Panc1 (cell line): Measurements from ENCODE around the gene TCEAL9. TPM values are rescaled to one million over a fixed set of nuclear protein-coding genes. Genes with fewer than 3 reads are reported as not detected.

Experiments used
- ATAC-seq: fragments of 200-7000 bp; cut with Tn5 transposase; 2 replicates; pipeline ENCODE4 v1.9.1; 2020; ENCODE audit warnings: mild to moderate bottlenecking, moderate library complexity
- BruUV-seq: library from RNA; stranded (reverse); fragments of 400-500 nt; replicated peaks from 2 replicates; lab custom pipeline; 2021; lab: Mats Ljungman, UMichigan
- CTCF ChIA-PET: fragments of 300-600 bp; sonication (Branson Sonifier 250); formaldehyde crosslinking; loops from one replicate; lab custom pipeline; 2022; ENCODE audit warnings: antibody characterized with exemption; lab: Charles Lee
- POLR2A ChIA-PET: fragments of 300-600 bp; sonication (Branson Sonifier 250); formaldehyde crosslinking; loops from one replicate; lab custom pipeline; 2022; ENCODE audit warnings: antibody characterized with exemption; lab: Charles Lee
- DNase-seq: peaks from one replicate; pipeline ENCODE4 v3.0.0-alpha.2; 2010; ENCODE audit warnings: low read depth, low spot score
- H3K27ac ChIP-seq: 2 replicates; pipeline ENCODE4 v1.5.1; 2011; ENCODE audit warnings: mild to moderate bottlenecking, low read length, inconsistent platforms
- H3K27me3 ChIP-seq: fragments of 200-500 bp; sonication (Bioruptor generic); 2 replicates; pipeline ENCODE4 v1.6.0; 2014; ENCODE audit warnings: low read length, inconsistent platforms; ENCODE audit not compliant: control insufficient read depth, insufficient read depth
- H3K36me3 ChIP-seq: fragments of 200-500 bp; sonication (Bioruptor generic); 2 replicates; pipeline ENCODE4 v1.5.1; 2014; ENCODE audit warnings: inconsistent platforms, mild to moderate bottlenecking, low read length, moderate library complexity; ENCODE audit not compliant: control insufficient read depth, insufficient read depth
- H3K4me1 ChIP-seq: 2 replicates; pipeline ENCODE4 v1.5.1; 2011; ENCODE audit warnings: inconsistent platforms, mild to moderate bottlenecking, low read length, moderate library complexity; ENCODE audit not compliant: control insufficient read depth, insufficient read depth
- H3K4me3 ChIP-seq, 2 experiments: 2 replicates each; pipeline ENCODE4 v1.5.1; 2011 to 2012; ENCODE audit warnings: low read depth in 2 of 2, low read length in 2 of 2, mild to moderate bottlenecking in 2 of 2, inconsistent platforms in 1 of 2, moderate library complexity in 1 of 2
- H3K9me3 ChIP-seq: fragments of 200-500 bp; sonication (Bioruptor generic); 2 replicates; pipeline ENCODE4 v1.5.1; 2014; ENCODE audit warnings: low read depth, mild to moderate bottlenecking, inconsistent platforms, low read length, moderate library complexity; ENCODE audit not compliant: control insufficient read depth, insufficient read depth
- POLR2AphosphoS5 ChIP-seq: IDR thresholded peaks from 2 replicates; pipeline ENCODE4 v1.6.1; 2012; ENCODE audit warnings: mild to moderate bottlenecking, low read depth, low read length, moderate library complexity
- REST ChIP-seq, 2 experiments: IDR thresholded peaks; 2 replicates each; pipeline ENCODE4 v1.6.1; 2011 to 2012; ENCODE audit warnings: low read depth in 2 of 2, control low read depth in 1 of 2, low read length in 1 of 2, mild to moderate bottlenecking in 1 of 2, moderate library complexity in 1 of 2; ENCODE audit not compliant: insufficient read depth in 1 of 2
- SIN3A ChIP-seq: IDR thresholded peaks from 2 replicates; pipeline ENCODE4 v1.6.1; 2012; ENCODE audit warnings: low read depth, mild to moderate bottlenecking, low read length, moderate library complexity, borderline replicate concordance; ENCODE audit not compliant: insufficient read depth
- TCF7L2 ChIP-seq: IDR thresholded peaks from 2 replicates; pipeline ENCODE4 v1.6.1; 2011; ENCODE audit warnings: mild to moderate bottlenecking, low read depth, low read length, inconsistent platforms
- in situ Hi-C: cut with HindIII; loops from 2 replicates; pipeline ENCODE4 v1.10.0; 2016; ENCODE audit warnings: low sequenced_read_pairs, low pct_unique_long_range_greater_than_20kb
- intact Hi-C: fragments of 100-400 bp; cut with micrococcal nuclease; formaldehyde crosslinking; loops from one replicate; pipeline ENCODE4 v1.10.0; 2022; ENCODE audit not compliant: unreplicated experiment
- total RNA-seq: library from RNA; stranded (reverse); gene quantifications from one replicate; pipeline ENCODE4 v1.2.1, GENCODE V29; 2021; ENCODE audit not compliant: unreplicated experiment
- TF ChIP-seq, protein P1 (sequence below): fragments of 450-650 bp; IDR thresholded peaks from 2 replicates; pipeline ENCODE4 v1.5.1; 2017; ENCODE audit warnings: mild to moderate bottlenecking

The TCEAL9 gene
- total RNA-seq, 1 experiment from 2014 or later: 42.6 TPM

GRCh38 chrX:103399744-103400143, 43.4 kb downstream of the TCEAL9 start:
- no peak overlapping the region for H3K4me3 ChIP-seq
- ChIA-PET CTCF (no interaction called here), POLR2A (no interaction called here)
- no peaks in the 10 kb centered on the region for H3K27me3 ChIP-seq
- no peak overlapping the region for H3K27ac ChIP-seq
- no peaks in the 10 kb centered on the region for H3K9me3 ChIP-seq
- no peaks in the 10 kb centered on the region for H3K36me3 ChIP-seq
- TF ChIP-seq POLR2AphosphoS5: no peak
- TF ChIP-seq, protein P1, sequence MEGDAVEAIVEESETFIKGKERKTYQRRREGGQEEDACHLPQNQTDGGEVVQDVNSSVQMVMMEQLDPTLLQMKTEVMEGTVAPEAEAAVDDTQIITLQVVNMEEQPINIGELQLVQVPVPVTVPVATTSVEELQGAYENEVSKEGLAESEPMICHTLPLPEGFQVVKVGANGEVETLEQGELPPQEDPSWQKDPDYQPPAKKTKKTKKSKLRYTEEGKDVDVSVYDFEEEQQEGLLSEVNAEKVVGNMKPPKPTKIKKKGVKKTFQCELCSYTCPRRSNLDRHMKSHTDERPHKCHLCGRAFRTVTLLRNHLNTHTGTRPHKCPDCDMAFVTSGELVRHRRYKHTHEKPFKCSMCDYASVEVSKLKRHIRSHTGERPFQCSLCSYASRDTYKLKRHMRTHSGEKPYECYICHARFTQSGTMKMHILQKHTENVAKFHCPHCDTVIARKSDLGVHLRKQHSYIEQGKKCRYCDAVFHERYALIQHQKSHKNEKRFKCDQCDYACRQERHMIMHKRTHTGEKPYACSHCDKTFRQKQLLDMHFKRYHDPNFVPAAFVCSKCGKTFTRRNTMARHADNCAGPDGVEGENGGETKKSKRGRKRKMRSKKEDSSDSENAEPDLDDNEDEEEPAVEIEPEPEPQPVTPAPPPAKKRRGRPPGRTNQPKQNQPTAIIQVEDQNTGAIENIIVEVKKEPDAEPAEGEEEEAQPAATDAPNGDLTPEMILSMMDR: no peak
- no peak for TF ChIP-seq REST (IDR thresholded peaks at IDR 0.05; ENCODE audit: insufficient read depth in 1 of 2, low read depth in 2 of 2, low read length in 1 of 2)
- TF ChIP-seq TCF7L2: no peak
- TF ChIP-seq SIN3A: no peak
- ATAC-seq (no peak), DNase-seq (no peak)
- no TSS peak for BruUV-seq
- H3K4me1 ChIP-seq: no peaks in the 10 kb centered on the region; the same call in 1 of the 2 replicates
- in situ Hi-C loops (no loop called here), intact Hi-C loops (no loop called here)

DNA sequence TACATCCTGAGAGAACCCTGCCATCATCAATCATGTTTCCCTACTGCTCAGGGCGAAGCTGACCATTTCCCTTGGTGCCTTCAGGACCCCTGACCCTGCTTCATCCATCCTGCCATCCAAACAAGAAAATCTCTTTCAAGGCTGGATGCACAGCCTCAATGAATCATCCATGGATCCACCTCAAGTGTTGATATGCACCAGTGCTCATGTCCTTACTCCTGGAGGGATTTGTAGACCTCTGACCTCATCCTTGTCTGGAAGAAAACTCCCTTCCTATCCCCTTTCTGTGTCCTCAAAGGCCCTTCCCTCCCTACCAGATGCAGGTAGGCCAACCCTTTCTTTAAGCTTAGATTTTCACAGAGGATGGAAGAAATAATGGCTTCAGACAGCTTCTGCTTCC, 44.6 kb downstream of the TCEAL9 start:
- Histone ChIP-seq H3K4me3 (no peak overlapping the region), H3K27ac (no peak overlapping the region), H3K27me3 (no peaks in the 10 kb centered on the region), H3K9me3 (no peaks in the 10 kb centered on the region), H3K4me1 (no peaks in the 10 kb centered on the region; the same call in 1 of the 2 replicates), H3K36me3 (no peaks in the 10 kb centered on the region)
- ChIA-PET CTCF (no interaction called here), POLR2A (no interaction called here)
- BruUV-seq: no TSS peak
- TF ChIP-seq, protein P1: no peak
- no peak for ATAC-seq
- DNase-seq: no peak
- intact Hi-C loops: no loop called here
- in situ Hi-C loops: no loop called here
